ENCODE measurements around the gene CNP. TPM values are rescaled to one million over a fixed set of nuclear protein-coding genes. Genes with fewer than 3 reads are reported as not detected.

The CNP gene
- total and polyA plus RNA-seq, 3 donors from 2014 or later, result 40.8 to 89.7 (median 74.3) TPM

DNA sequence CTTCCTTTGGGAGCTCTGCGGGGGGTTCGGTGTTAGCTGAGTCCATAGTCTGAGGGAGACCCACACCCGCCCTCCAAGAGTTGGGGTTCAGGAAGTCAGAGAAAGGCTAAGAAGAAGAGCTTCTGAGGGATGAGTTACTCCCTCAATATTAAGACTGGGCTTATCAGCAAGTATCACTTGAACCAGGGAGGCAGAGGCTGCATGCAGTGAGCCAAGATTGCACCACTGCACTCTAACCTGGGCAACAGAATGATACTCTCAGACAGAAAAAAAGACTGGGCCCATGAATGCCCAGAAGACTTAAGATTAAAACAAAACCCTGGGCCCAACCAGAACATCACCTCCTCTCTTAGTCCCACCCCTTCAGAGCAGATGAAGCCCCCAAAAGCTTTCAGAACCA lies 59.3 kb downstream of the CNP start:
- 96 to 97% methylated on average over 3 of the region's 3 CpGs for WGBS, 2 donors
- Histone ChIP-seq H3K27me3 (no peaks in the 10 kb centered on the region), H3K27ac (no peak overlapping the region), H3K36me3 (ENCODE audit: low read depth, missing control alignments) (no peaks in the 10 kb centered on the region), H3K9me3 (no peaks in the 10 kb centered on the region), H3K4me1 (peaks cover 26% of the 10 kb centered on the region), H3K4me3 (no peak overlapping the region)
- intact Hi-C loops (cut with DNase I; ENCODE audit: low total_unique reads), result loop anchor here (10.0 kb wide), 1 partner anchor 61 kb away; the partner anchor contains the start of gene CNP
- DNase-seq, result no peak
- TF ChIP-seq, protein P1, sequence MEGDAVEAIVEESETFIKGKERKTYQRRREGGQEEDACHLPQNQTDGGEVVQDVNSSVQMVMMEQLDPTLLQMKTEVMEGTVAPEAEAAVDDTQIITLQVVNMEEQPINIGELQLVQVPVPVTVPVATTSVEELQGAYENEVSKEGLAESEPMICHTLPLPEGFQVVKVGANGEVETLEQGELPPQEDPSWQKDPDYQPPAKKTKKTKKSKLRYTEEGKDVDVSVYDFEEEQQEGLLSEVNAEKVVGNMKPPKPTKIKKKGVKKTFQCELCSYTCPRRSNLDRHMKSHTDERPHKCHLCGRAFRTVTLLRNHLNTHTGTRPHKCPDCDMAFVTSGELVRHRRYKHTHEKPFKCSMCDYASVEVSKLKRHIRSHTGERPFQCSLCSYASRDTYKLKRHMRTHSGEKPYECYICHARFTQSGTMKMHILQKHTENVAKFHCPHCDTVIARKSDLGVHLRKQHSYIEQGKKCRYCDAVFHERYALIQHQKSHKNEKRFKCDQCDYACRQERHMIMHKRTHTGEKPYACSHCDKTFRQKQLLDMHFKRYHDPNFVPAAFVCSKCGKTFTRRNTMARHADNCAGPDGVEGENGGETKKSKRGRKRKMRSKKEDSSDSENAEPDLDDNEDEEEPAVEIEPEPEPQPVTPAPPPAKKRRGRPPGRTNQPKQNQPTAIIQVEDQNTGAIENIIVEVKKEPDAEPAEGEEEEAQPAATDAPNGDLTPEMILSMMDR (IDR thresholded peaks at IDR 0.05), result no peak
- no peak for TF ChIP-seq POLR2A (IDR thresholded peaks at IDR 0.05)

GRCh38 chr17:42026857-42027589 lies 60.4 kb downstream of the CNP start:
- H3K9me3 ChIP-seq, result no peaks in the 10 kb centered on the region
- H3K4me3 ChIP-seq, result no peak overlapping the region
- no peak overlapping the region for H3K27ac ChIP-seq
- H3K36me3 ChIP-seq (ENCODE audit: low read depth, missing control alignments), result no peaks in the 10 kb centered on the region
- H3K27me3 ChIP-seq, result no peaks in the 10 kb centered on the region
- no peak for TF ChIP-seq POLR2A (IDR thresholded peaks at IDR 0.05)
- TF ChIP-seq, protein P1 (IDR thresholded peaks at IDR 0.05), result no peak
- WGBS, 2 donors, result 64 to 69% methylated on average over 17 of the region's 17 CpGs
- no peak for DNase-seq
- H3K4me1 ChIP-seq, result peaks cover 19% of the 10 kb centered on the region
- intact Hi-C loops (cut with DNase I; ENCODE audit: low total_unique reads), result loop anchor here (10.0 kb wide), 1 partner anchor 62 kb away; the partner anchor contains the start of gene CNP

Other genes starting within 250 kb of the CNP start
- 1 to 10 TPM; 2.9 to 5.3 TPM for gene HAP1, start 232.2 kb upstream of the CNP start, total RNA-seq
- gene HAP1, start 232.2 kb upstream of the CNP start, polyA plus RNA-seq (ENCODE audit: insufficient read depth, low read depth, low replicate concordance), result 1.9 TPM
- 10 to 100 TPM; 36.8 to 38.9 TPM for gene JUP, start 180.1 kb upstream of the CNP start, total RNA-seq
- gene JUP, start 180.1 kb upstream of the CNP start, polyA plus RNA-seq (ENCODE audit: insufficient read depth, low read depth, low replicate concordance), result 22.5 TPM
- gene P3H4, start 154.8 kb upstream of the CNP start, total RNA-seq, result 10 to 100 TPM in 1 of 2 donors, 1 to 10 TPM in 1; 9.9 to 13.9 TPM
- gene P3H4, start 154.8 kb upstream of the CNP start, polyA plus RNA-seq (ENCODE audit: insufficient read depth, low read depth, low replicate concordance), result 6.9 TPM
- gene FKBP10, start 153.8 kb upstream of the CNP start, total RNA-seq, result 10 to 100 TPM; 31.4 to 36.5 TPM
- gene FKBP10, start 153.8 kb upstream of the CNP start, polyA plus RNA-seq (ENCODE audit: insufficient read depth, low read depth, low replicate concordance), result 37.8 TPM
- 10 to 100 TPM; 61.9 to 74.3 TPM for gene NT5C3B, start 130.6 kb upstream of the CNP start, total RNA-seq
- gene NT5C3B, start 130.6 kb upstream of the CNP start, polyA plus RNA-seq (ENCODE audit: insufficient read depth, low read depth, low replicate concordance), result 214 TPM
- 10 to 100 TPM; 31.8 to 76.3 TPM for gene KLHL10, start 129.0 kb upstream of the CNP start, total RNA-seq
- 130 TPM for gene KLHL10, start 129.0 kb upstream of the CNP start, polyA plus RNA-seq (ENCODE audit: insufficient read depth, low read depth, low replicate concordance)
- 10 to 100 TPM; 61.3 to 70.2 TPM for gene KLHL11, start 101.4 kb upstream of the CNP start, total RNA-seq
- 28.2 TPM for gene KLHL11, start 101.4 kb upstream of the CNP start, polyA plus RNA-seq (ENCODE audit: insufficient read depth, low read depth, low replicate concordance)
- gene ACLY, start 47.8 kb upstream of the CNP start, total RNA-seq, result 10 to 100 TPM; 68.4 to 86.0 TPM
- gene ACLY, start 47.8 kb upstream of the CNP start, polyA plus RNA-seq (ENCODE audit: insufficient read depth, low read depth, low replicate concordance), result 83.0 TPM
- 10 to 100 TPM; 22.3 to 26.0 TPM for gene ODAD4, start 36.2 kb upstream of the CNP start, total RNA-seq
- 53.7 TPM for gene ODAD4, start 36.2 kb upstream of the CNP start, polyA plus RNA-seq (ENCODE audit: insufficient read depth, low read depth, low replicate concordance)
- 10 to 100 TPM; 81.1 to 86.2 TPM for gene DNAJC7, start 50.6 kb downstream of the CNP start, total RNA-seq
- gene DNAJC7, start 50.6 kb downstream of the CNP start, polyA plus RNA-seq (ENCODE audit: insufficient read depth, low read depth, low replicate concordance), result 94.3 TPM
- gene NKIRAS2, start 53.3 kb downstream of the CNP start, total RNA-seq, result 100 to 1,000 TPM in 1 of 2 donors, 10 to 100 TPM in 1; 85.1 to 103 TPM
- 65.4 TPM for gene NKIRAS2, start 53.3 kb downstream of the CNP start, polyA plus RNA-seq (ENCODE audit: insufficient read depth, low read depth, low replicate concordance)
- gene C17orf113, start 83.8 kb downstream of the CNP start, total RNA-seq, result 10 to 100 TPM in 1 of 2 donors, 1 to 10 TPM in 1; 7.7 to 11.3 TPM
- 2.8 TPM for gene C17orf113, start 83.8 kb downstream of the CNP start, polyA plus RNA-seq (ENCODE audit: insufficient read depth, low read depth, low replicate concordance)
- gene ZNF385C, start 131.7 kb downstream of the CNP start, total RNA-seq, result 10 to 100 TPM; 17.9 to 26.6 TPM
- gene ZNF385C, start 131.7 kb downstream of the CNP start, polyA plus RNA-seq (ENCODE audit: insufficient read depth, low read depth, low replicate concordance), result 21.4 TPM
- gene DHX58, start 145.9 kb downstream of the CNP start, total RNA-seq, result 10 to 100 TPM; 35.9 to 51.1 TPM
- 56.3 TPM for gene DHX58, start 145.9 kb downstream of the CNP start, polyA plus RNA-seq (ENCODE audit: insufficient read depth, low read depth, low replicate concordance)
- 100 to 1,000 TPM; 109 to 111 TPM for gene KAT2A, start 154.6 kb downstream of the CNP start, total RNA-seq
- gene KAT2A, start 154.6 kb downstream of the CNP start, polyA plus RNA-seq (ENCODE audit: insufficient read depth, low read depth, low replicate concordance), result 37.6 TPM
- 1 to 10 TPM; 6.9 to 9.8 TPM for gene HSPB9, start 156.0 kb downstream of the CNP start, total RNA-seq
- gene HSPB9, start 156.0 kb downstream of the CNP start, polyA plus RNA-seq (ENCODE audit: insufficient read depth, low read depth, low replicate concordance), result 12.9 TPM
- 100 to 1,000 TPM in 1 of 2 donors, 10 to 100 TPM in 1; 96.0 to 152 TPM for gene RAB5C, start 188.2 kb downstream of the CNP start, total RNA-seq
- gene RAB5C, start 188.2 kb downstream of the CNP start, polyA plus RNA-seq (ENCODE audit: insufficient read depth, low read depth, low replicate concordance), result 139 TPM
- under 1 TPM; 0.24 to 0.56 TPM for gene KCNH4, start 214.3 kb downstream of the CNP start, total RNA-seq
- gene KCNH4, start 214.3 kb downstream of the CNP start, polyA plus RNA-seq (ENCODE audit: insufficient read depth, low read depth, low replicate concordance), result 0.42 TPM
- not detected for gene HCRT, start 218.7 kb downstream of the CNP start, total RNA-seq
- gene HCRT, start 218.7 kb downstream of the CNP start, polyA plus RNA-seq (ENCODE audit: insufficient read depth, low read depth, low replicate concordance), result not detected
- gene GHDC, start 227.7 kb downstream of the CNP start, total RNA-seq, result 10 to 100 TPM; 28.3 to 36.6 TPM
- 16.9 TPM for gene GHDC, start 227.7 kb downstream of the CNP start, polyA plus RNA-seq (ENCODE audit: insufficient read depth, low read depth, low replicate concordance)